NOMO-1 treated with dmso at 0.1 percent for 144 hours (cell line): ENCODE measurements around the gene SSR3.
A peak's percentile ranks its signal among the peaks of the same experiment; 100 is the strongest.
"Not testable (repeated sequence)": the region's sequence is repeated elsewhere in the genome, so short reads cannot be mapped to it uniquely, and the experiment has no call there.

Experiments
- DNase-seq: peaks from one replicate; lab custom pipeline; 2025; ENCODE audit not compliant: unreplicated experiment; lab: John Stamatoyannopoulos, UW

Gene SSR3

GRCh38 chr3:156554842-156555687 is at the start of gene SSR3:
SSR3 (minus strand) TSS chr3:156555117; CDS start chr3:156555089, 28 bp downstream.
- peak; percentile 100 for DNase-seq

- DNase-seq = no peak
Measured at GRCh38 chr3:156604064-156604641, 49.2 kb upstream of the SSR3 start.

- no peak for DNase-seq
Measured at GRCh38 chr3:156603379-156604017, 48.6 kb upstream of the SSR3 start.

DNA sequence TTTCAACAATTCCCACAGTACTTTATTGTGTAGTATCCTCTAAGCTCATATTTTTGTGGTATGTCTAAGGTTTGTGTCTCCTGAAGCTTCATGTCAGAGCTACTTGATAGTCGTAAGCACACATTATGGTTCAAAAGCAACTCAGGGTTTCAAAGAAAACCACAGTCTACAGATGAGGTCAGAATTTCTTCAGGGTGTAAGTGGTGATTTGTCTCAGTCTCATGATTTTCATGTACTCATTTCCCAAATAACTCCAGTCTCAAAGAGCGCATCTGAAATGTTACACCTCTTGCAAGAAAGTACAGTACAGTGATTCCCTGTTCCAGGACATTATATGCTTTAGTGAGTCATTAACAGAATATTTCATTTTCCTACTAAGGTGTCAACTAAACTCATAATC is 47.5 kb upstream of the SSR3 start:
- DNase-seq = no peak

- no peak for DNase-seq
Measured at GRCh38 chr3:156601497-156601896, 46.6 kb upstream of the SSR3 start.

GRCh38 chr3:156600834-156601233 is 45.9 kb upstream of the SSR3 start:
- no peak for DNase-seq

DNA sequence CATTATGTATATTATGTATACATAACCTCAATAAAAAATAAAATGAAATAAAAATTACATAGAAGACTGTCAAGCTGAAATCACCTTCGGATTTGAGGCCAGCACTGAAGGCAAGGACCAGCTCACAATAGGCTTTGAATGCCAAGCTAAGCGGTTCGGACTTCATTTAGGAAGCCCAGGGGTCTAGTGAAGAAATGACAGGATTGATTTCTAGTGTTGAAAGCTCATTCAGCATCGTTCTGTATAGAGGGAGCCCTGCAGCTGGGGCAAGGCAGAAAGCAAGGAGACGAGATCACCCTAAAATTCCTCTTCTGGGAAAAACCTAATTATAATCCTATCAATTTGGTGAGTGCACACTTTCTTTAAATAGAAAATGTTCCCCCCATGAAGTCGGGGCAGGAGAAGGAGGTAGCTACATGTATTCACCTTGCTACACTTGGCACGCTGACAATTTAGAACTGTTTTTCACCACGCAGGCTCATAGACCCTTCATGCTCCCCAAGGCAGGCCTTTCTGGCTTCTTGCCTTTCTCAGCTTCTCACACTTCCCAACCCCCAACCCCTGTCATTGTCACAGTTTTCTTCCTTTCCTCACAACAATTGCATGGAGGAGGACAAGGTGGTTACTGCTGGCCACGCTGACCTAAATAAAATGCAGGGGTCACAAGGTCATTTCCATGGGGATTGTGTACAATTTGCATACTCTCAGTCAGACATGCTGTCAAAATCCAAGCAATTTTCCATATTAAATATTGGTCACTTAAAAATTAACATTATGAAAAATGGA is 44.4 kb upstream of the SSR3 start:
- no peak for DNase-seq

- DNase-seq = no peak
Measured at GRCh38 chr3:156598413-156598812, 43.5 kb upstream of the SSR3 start.

DNA sequence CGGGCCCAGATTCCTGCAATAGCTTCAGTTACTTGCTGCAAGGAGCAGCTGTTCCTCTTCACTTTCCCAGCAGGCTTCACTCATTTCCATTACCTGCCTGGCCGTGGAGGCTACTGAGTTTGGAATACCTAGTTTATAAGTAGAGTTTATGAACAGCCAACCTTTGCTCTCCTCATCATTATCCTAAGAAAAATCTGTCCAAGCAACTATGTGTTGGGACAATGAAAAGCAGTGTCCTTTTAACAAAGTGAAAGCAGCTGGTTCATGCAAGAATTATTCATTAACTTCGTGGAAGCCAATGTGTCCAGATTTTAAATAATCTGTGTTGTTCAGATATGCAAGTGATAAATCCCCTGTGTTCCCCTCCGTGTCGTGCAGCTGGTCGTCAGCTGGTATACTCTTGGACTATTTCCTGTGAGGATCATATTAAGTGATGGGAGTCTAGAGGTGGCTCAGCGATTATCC is 39.3 kb upstream of the SSR3 start:
- no peak for DNase-seq

GRCh38 chr3:156593814-156594213 is 38.9 kb upstream of the SSR3 start:
- no peak for DNase-seq

- not testable (repeated sequence) for DNase-seq
Measured at GRCh38 chr3:156589806-156590205, 34.9 kb upstream of the SSR3 start.

- no peak for DNase-seq
Measured at GRCh38 chr3:156587760-156588069, 32.8 kb upstream of the SSR3 start.

GRCh38 chr3:156586905-156587759 is 32.2 kb upstream of the SSR3 start:
- DNase-seq = peak; percentile 81

GRCh38 chr3:156583469-156583868 is 28.6 kb upstream of the SSR3 start:
- DNase-seq = no peak

DNA sequence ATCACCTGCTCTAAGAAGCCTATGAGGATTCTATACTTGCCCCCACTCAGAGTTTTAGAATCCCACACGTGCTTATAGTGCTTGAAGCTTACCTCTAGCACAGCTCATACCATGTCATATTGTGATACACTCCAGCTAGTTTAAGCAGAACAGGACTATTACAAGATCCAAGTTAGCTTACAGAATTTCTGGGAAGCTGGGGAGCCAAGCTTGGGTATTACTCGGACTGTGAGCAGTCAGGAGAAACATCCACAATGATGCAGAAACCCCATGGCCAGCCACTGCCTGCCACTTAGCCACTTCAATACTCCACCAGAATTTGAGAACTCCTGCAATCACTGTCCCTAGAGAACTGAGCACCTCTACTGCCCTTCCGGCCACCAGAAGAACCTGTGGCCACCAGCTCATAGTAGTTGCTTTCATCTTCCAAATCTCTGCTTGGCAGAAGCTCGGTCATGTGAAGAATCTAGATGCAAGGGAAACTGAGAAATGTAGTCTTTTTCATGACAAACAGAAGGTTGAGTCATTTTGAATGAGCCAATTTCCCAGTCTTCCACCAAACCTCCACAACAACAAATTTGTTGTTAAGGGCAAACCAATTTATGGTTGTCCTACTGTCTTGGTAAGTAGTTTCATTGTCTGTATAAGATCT is 27.7 kb upstream of the SSR3 start:
- no peak for DNase-seq

- DNase-seq = no peak
Measured at GRCh38 chr3:156581954-156582353, 27.0 kb upstream of the SSR3 start.

DNA sequence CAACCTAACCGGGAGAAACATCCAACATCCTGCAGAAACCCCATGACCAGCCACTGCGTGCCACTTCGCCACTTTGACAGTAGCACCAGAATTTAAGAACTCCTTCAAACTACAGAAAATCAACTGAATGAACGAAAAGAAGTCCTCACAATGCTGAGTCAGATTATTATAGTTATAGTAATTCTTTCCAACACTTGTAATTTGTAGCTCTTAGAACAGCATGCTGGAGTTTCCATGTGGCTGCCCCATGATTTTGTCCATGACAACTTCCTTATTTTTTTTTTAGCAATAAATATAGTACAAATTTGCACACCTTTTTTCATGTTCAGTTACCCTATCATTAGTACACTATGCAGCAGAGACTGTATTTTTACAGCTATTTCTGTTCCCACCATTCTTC is 26.1 kb upstream of the SSR3 start:
- DNase-seq = no peak

DNA sequence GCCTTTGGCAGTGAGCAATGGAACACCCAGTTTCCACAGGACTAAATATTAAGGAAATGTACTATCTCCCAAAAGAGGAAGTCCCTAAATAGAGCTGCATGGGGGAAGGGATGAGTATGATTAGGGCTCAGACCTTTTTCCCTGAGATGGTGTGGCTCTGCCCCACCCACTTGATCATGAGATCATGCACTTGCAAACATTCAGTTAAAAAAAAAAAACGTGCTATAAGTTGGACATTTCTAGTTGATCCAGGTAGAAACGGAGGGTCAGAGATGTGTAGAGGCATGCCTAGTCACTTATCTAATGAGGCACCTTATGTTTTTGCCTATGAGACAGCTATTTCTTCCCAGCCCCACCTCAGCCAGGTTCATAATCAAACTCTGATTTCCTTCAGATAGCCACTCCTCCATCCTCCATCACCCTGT is 24.5 kb upstream of the SSR3 start:
- peak; percentile 90 for DNase-seq

DNA sequence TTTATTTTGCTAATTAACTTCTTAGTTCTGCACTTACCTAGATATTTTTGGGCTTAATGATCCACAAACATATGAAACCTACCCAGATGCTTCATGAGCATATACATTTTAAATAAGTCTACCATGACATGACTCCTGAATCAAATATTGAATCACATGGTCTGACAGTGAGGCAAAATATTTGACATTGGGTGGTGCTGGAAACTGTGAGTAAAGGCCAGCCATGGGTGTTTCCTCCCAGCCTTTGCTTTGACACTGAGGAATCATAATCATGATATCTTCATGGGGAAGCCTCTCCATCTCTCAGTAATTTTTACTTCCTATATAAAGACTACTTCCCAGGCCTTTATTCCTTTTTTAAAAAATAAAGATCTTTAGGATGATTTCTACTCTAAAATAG is 22.8 kb upstream of the SSR3 start:
- DNase-seq = no peak
